Transverse colon (tissue), 4 donors: ENCODE measurements around the gene SRSF11. TPM values are rescaled to one million over a fixed set of nuclear protein-coding genes. Genes with fewer than 3 reads are reported as not detected.

Experiments used
- DNase-seq: peaks from one replicate; pipeline ENCODE4 v3.0.0-alpha.2; 2019
- H3K27ac ChIP-seq, 4 donors: fragments of 200-600 bp; sonication (generic); 2 replicates each; pipeline ENCODE4 v1.5.1; 2016 to 2018; ENCODE audit warnings: inconsistent platforms in 4 of 4
- H3K27me3 ChIP-seq: fragments of 200-600 bp; sonication (generic); 2 replicates; pipeline ENCODE4 v1.5.1; 2017; ENCODE audit warnings: inconsistent platforms
- H3K36me3 ChIP-seq, 4 donors: fragments of 200-600 bp; sonication (generic); 2 replicates each; pipeline ENCODE4 v1.5.1; 2017 to 2019; ENCODE audit warnings: inconsistent platforms in 4 of 4
- H3K4me1 ChIP-seq, 4 donors: fragments of 200-600 bp; sonication (generic); 2 replicates each; pipeline ENCODE4 v1.5.1; 2017 to 2020; ENCODE audit warnings: inconsistent platforms in 4 of 4
- H3K4me3 ChIP-seq, 4 donors: fragments of 200-600 bp; sonication (generic); 1 replicate in 1 of 4; 2 replicates in 3 of 4; pipeline versions ENCODE4 v1.5.1 to v1.6.1; 2017 to 2019; ENCODE audit warnings: inconsistent platforms in 4 of 4
- H3K9me3 ChIP-seq, 2 donors: fragments of 200-600 bp; sonication (generic); 2 replicates each; pipeline ENCODE4 v1.5.1; 2017 to 2019; ENCODE audit warnings: inconsistent platforms in 2 of 2
- EP300 ChIP-seq: sonication (generic); formaldehyde crosslinking; IDR thresholded peaks from one replicate; pipeline ENCODE4 v1.6.1; 2017; ENCODE audit warnings: antibody characterized with exemption, low read depth
- POLR2A ChIP-seq: fragments of 450-650 bp; IDR thresholded peaks from one replicate; pipeline ENCODE4 v1.6.1; 2016; ENCODE audit warnings: antibody characterized with exemption, mild to moderate bottlenecking, moderate library complexity
- POLR2AphosphoS5 ChIP-seq, 3 donors: sonication (generic); formaldehyde crosslinking; IDR thresholded peaks; one replicate each; pipeline ENCODE4 v1.6.1; 2016; ENCODE audit warnings: antibody characterized with exemption in 3 of 3
- WGBS, 2 donors: methylation state at CpG; one replicate each; pipeline ENCODE4 v1.1.5; 2018; ENCODE audit warnings: low coverage in 1 of 2; 5-methylcytosine and 5-hydroxymethylcytosine counted together
- in situ Hi-C, 4 donors: fragments of 200-750 bp; cut with MboI; loops; one replicate each; pipeline versions ENCODE4 v1.15.0 to v1.15.1; 2017; ENCODE audit warnings: low sequenced_read_pairs in 3 of 4, low pct_ligation_motif_present in 1 of 4, low pct_unique_long_range_greater_than_20kb in 1 of 4
- intact Hi-C: fragments of 100-400 bp; cut with DNase I; formaldehyde crosslinking; loops from one replicate; pipeline ENCODE4 v1.15.1; 2023; ENCODE audit warnings: low total_unique reads
- total RNA-seq, 4 donors: library from RNA; depleted of rRNA; stranded (reverse); fragments of >200 nt; gene quantifications; one replicate each; pipeline ENCODE4 v1.1.0, GENCODE V29; 2016
- TF ChIP-seq, protein P1 (sequence below), 5 experiments: fragments of 200-600 bp in 3 of 5; fragments of 450-650 bp in 2 of 5; sonication (generic) in 3 of 5; IDR thresholded peaks; 1 replicate in 2 of 5; 2 replicates in 3 of 5; pipeline ENCODE4 v1.5.1; 2016 to 2017; ENCODE audit warnings: antibody characterized with exemption in 5 of 5, inconsistent platforms in 3 of 5, mild to moderate bottlenecking in 2 of 5, moderate library complexity in 1 of 5

The SRSF11 gene
- total RNA-seq, 4 donors from 2014 or later: 103 to 573 (median 189) TPM

DNA sequence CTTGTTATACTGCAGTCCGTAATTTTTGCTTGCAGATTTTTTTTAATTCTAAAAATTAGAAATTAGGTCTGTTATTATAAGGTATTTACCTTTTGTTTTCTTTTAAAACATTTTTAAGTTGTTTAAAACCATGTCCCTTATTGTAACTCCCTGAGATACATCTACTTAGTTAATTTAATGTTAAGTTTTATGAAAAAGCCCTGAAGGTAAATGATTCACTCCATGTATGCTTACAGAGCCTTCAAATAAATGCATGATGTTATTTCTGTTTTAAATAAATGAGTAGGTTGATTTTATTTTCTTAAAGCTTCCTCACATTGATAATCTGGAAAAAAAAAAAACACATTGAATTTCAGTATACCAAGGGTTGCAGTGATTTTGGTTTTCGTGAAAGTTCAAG lies 7.5 kb downstream of the SRSF11 start:
- H3K9me3 ChIP-seq: no peaks in the 10 kb centered on the region
- DNase-seq: no peak
- H3K27ac ChIP-seq: no peak overlapping the region
- no peak for TF ChIP-seq POLR2A
- no peak for TF ChIP-seq EP300
- no peak for TF ChIP-seq POLR2AphosphoS5 (IDR thresholded peaks at IDR 0.05)
- TF ChIP-seq, protein P1, sequence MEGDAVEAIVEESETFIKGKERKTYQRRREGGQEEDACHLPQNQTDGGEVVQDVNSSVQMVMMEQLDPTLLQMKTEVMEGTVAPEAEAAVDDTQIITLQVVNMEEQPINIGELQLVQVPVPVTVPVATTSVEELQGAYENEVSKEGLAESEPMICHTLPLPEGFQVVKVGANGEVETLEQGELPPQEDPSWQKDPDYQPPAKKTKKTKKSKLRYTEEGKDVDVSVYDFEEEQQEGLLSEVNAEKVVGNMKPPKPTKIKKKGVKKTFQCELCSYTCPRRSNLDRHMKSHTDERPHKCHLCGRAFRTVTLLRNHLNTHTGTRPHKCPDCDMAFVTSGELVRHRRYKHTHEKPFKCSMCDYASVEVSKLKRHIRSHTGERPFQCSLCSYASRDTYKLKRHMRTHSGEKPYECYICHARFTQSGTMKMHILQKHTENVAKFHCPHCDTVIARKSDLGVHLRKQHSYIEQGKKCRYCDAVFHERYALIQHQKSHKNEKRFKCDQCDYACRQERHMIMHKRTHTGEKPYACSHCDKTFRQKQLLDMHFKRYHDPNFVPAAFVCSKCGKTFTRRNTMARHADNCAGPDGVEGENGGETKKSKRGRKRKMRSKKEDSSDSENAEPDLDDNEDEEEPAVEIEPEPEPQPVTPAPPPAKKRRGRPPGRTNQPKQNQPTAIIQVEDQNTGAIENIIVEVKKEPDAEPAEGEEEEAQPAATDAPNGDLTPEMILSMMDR (IDR thresholded peaks at IDR 0.05): no peak
- peaks cover 0 to 55% (median 27%) of the 10 kb centered on the region in 4 donors for H3K36me3 ChIP-seq
- no peaks in the 10 kb centered on the region for H3K27me3 ChIP-seq
- peaks cover under 1 to 27% (median 7%) of the 10 kb centered on the region in 4 donors for H3K4me1 ChIP-seq
- intact Hi-C loops: loop anchor here (10.0 kb wide), 1 partner anchor 836 kb away; no protein-coding TSS in a partner anchor
- H3K4me3 ChIP-seq: no peak overlapping the region
- in situ Hi-C loops: loop anchor here (25.0 kb wide), 1 partner anchor 834 kb away; no protein-coding TSS in a partner anchor
- WGBS, 2 donors: 83 to 93% methylated on average over 2 of the region's 2 CpGs

DNA sequence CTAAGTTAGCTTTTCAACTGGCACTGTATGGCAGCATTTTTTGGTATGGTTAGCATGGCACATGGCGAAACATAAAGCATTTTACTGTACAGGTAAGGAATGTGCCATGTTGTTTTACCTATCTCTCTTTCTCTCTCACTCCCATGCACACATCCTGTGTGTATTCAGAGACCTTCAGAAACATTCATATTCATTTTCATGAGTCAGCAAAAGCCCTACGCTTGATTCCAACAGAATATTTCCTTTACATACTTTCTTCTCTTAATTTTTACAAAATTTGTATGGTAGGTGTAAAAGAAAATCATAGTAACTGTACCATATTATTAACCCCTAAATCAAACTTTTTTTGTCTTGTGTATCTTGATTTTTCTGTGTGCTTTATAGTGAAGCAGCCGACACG lies 10.3 kb downstream of the SRSF11 start:
- in situ Hi-C loops (loop anchor here (25.0 kb wide), 1 partner anchor 831 kb away; no protein-coding TSS in a partner anchor), intact Hi-C loops (no loop called here)
- TF ChIP-seq, protein P1 (IDR thresholded peaks at IDR 0.05): no peak
- TF ChIP-seq POLR2AphosphoS5 (IDR thresholded peaks at IDR 0.05) (no peak), EP300 (no peak), POLR2A (no peak)
- Histone ChIP-seq H3K4me3 (no peak overlapping the region), H3K36me3 (peaks cover 0 to 83% (median 41%) of the 10 kb centered on the region in 4 donors), H3K4me1 (peaks cover 0 to 15% (median 3%) of the 10 kb centered on the region in 4 donors), H3K9me3 (no peaks in the 10 kb centered on the region), H3K27me3 (no peaks in the 10 kb centered on the region), H3K27ac (no peak overlapping the region)
- no peak for DNase-seq
- 96 to 100% methylated on average over 4 of the region's 4 CpGs for WGBS, 2 donors

DNA sequence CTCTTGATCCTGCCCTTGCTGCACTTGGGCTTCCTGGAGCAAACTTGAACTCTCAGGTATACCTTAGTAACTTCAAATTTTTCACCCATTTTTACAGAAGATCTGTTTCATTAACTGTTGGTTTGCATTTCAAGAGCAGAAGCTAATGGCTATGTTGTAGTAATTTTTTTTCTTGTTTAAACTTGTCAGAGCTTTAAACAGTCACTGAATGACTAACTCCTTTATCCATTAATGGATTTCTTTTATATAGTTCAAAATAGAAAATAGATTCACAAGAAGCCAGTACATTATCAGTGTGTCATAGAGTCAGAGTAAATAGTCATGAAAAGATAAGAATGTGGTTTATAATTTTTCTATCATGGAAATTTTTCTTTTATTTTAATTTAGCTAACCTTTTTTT lies 13.6 kb downstream of the SRSF11 start:
- no peaks in the 10 kb centered on the region for H3K27me3 ChIP-seq
- H3K36me3 ChIP-seq: peaks cover 0 to 100% (median 48%) of the 10 kb centered on the region in 4 donors
- intact Hi-C loops (no loop called here), in situ Hi-C loops (loop anchor here (25.0 kb wide), 1 partner anchor 828 kb away; no protein-coding TSS in a partner anchor)
- H3K4me3 ChIP-seq: no peak overlapping the region
- H3K9me3 ChIP-seq: no peaks in the 10 kb centered on the region
- H3K27ac ChIP-seq: no peak overlapping the region
- DNase-seq: no peak
- H3K4me1 ChIP-seq: no peaks in the 10 kb centered on the region
- no peak for TF ChIP-seq POLR2AphosphoS5 (IDR thresholded peaks at IDR 0.05)

DNA sequence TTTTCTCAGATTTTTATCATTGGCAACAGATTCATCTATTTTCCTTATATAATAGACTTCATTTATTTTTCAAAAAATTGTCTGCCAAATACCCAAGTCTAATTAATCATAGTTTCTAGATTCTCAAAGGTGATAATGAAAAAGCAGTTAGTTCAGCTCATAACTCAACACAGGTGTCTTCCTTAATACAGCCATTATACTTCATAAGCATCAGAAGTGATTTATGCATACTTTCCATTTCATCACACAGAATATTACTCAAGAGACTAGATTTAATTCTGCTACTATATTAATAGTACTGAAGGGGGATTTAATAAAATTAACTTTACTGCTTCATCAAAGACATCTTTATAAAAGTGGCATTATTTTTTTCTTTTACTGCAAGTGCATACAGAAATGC lies 18.8 kb downstream of the SRSF11 start:
- intact Hi-C loops: no loop called here
- in situ Hi-C loops: loop anchor here (25.0 kb wide), 1 partner anchor 822 kb away; no protein-coding TSS in a partner anchor
- Histone ChIP-seq H3K4me1 (no peaks in the 10 kb centered on the region), H3K27ac (no peak overlapping the region), H3K4me3 (no peak overlapping the region), H3K36me3 (peaks cover 0 to 100% (median 49%) of the 10 kb centered on the region in 4 donors), H3K9me3 (no peaks in the 10 kb centered on the region), H3K27me3 (no peaks in the 10 kb centered on the region)
- TF ChIP-seq POLR2A (no peak), EP300 (no peak), POLR2AphosphoS5 (IDR thresholded peaks at IDR 0.05) (no peak)
- TF ChIP-seq, protein P1 (IDR thresholded peaks at IDR 0.05): no peak
- DNase-seq: no peak

GRCh38 chr1:70247122-70247521 lies 25.9 kb downstream of the SRSF11 start:
- intact Hi-C loops: no loop called here
- TF ChIP-seq, protein P1 (IDR thresholded peaks at IDR 0.05): no peak
- TF ChIP-seq EP300: no peak
- no peak for TF ChIP-seq POLR2A
- no peak for TF ChIP-seq POLR2AphosphoS5 (IDR thresholded peaks at IDR 0.05)

More at GRCh38 chr1:70247122-70247521, 25.9 kb downstream of the SRSF11 start:
- DNase-seq: no peak
- Histone ChIP-seq H3K27me3 (no peaks in the 10 kb centered on the region), H3K4me3 (no peak overlapping the region), H3K36me3 (peaks cover 0 to 100% (median 47%) of the 10 kb centered on the region in 4 donors), H3K9me3 (no peaks in the 10 kb centered on the region), H3K4me1 (no peaks in the 10 kb centered on the region), H3K27ac (no peak overlapping the region)
- in situ Hi-C loops: loop anchor here (25.0 kb wide), 1 partner anchor 815 kb away; no protein-coding TSS in a partner anchor
